HG02852 (cell line): Measurements from ENCODE around the gene NVL.
A peak's percentile ranks its signal among the peaks of the same experiment; 100 is the strongest.
"Not testable (repeated sequence)": the region's sequence is repeated elsewhere in the genome, so short reads cannot be mapped to it uniquely, and the experiment has no call there.

Source experiments
- ATAC-seq: cut with Tn5 transposase; IDR thresholded peaks from one replicate; pipeline ENCODE4 v1.9.1; 2021; ENCODE audit warnings: mild to moderate bottlenecking, moderate library complexity; ENCODE audit not compliant: unreplicated experiment

NVL gene

DNA sequence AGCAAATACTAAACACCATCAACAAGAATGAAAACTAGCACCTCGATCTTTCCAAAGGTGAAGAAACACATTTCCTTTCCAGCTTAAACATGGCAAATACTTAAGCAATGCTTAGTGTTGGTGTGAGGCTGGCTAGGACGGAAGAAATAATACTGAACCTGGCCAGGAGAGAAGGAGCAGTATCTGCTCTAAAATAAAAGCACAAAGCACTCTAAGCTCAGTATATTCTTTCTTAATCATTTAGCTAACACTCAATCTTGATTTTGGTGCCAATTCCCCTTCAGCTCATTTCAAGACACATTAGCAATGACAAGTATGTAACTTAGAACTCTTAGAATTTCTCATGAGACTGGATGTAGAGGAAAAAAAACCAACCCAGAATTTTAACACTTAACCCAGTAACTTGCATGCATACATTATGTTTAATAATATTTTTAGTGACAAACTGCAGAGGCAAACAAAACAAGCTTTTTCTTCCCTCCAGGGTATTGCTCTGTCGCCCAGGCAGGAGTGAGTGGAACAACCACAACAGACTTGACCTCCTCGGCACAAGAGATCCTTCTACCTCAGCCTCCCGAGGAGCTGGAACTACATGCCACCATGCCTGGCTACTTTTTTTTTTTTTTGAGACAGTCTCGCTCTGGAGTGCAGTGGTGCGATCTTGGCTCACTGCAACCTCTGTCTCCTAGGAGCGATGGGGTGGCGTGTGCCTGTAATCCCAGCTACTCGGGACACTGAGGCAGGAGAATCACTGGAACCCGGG lies 92.7 kb downstream of the NVL start:
- ATAC-seq: no peak

DNA sequence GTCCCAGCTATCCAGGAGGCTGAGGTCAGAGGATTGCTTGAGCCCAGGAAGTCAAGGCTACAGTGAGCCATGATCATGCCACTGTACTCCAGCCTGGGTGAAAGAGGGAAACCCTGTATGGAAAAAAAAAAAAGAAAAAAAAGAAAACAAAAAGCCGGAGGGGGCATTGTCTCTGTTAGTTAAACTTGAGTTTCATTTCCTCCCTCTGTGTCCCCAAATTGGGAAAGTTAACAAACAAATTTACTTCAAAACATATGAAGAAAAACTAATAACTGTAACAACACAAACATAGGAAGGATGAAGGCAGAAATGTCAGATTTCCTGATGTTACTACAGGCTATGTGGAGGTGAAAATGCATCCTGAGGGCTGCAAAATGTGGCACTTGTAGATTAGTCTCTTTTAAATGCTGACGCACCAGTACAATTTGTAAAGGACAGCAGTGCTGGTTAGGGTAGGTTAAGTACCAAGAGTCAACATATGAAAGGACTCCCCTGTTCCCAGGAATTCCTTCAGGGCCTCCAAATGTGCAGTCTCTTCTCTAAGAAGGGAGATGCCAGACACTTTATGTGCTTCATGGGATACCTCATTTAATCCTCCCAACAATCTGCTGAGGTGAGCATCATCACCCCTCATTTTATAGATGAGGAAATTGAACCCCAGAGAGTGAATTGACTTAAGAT lies 94.0 kb downstream of the NVL start:
- no peak for ATAC-seq

DNA sequence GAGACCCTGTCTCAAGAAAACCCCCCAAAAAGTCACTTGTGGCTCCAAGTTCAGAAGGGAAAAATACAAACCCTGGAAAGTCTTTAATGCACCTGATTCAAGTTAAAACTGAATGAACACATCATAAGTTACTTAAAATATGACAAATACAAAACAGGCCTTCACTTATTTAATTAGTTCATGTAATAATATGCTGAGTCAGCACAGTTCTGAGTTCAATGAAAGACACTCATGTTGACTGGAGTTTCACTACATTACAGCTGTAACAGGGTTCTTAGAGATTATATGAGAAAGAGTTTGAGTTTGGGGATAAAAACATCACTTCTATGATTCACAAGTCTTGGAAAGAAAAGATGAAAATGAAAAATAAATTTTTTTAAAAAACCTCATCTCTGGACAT lies 96.0 kb downstream of the NVL start:
- no peak for ATAC-seq

DNA sequence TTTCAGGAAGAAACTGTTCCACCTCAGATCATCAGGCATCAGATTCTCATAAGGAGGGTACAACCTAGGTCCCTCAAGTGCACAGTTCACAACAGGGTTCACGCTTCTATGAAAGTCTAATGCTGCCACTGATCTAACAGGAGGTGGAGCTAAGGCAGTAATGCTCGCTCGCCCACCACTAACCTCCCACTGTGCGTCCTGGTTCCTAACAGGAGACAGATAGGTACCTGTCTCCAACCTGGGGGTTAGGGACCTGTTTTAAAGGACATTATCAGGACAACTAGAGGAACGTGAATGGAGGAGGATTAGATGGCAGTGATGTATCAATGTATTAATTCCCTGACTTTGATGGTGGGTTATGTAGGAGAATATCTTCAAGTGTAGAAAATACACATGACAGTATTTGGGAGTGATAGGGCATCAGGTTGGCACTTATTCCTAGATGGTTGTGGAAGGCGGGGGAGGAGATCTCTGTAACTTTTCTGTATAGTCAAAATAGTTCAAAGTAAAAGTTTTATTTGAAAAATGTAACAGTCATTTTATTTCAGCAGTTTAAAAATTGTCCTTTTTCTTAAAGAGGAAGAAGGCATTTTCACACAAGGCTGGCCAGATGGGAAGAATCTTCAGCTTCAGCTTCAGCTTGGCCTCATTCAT lies 103.0 kb downstream of the NVL start:
- ATAC-seq: no peak

DNA sequence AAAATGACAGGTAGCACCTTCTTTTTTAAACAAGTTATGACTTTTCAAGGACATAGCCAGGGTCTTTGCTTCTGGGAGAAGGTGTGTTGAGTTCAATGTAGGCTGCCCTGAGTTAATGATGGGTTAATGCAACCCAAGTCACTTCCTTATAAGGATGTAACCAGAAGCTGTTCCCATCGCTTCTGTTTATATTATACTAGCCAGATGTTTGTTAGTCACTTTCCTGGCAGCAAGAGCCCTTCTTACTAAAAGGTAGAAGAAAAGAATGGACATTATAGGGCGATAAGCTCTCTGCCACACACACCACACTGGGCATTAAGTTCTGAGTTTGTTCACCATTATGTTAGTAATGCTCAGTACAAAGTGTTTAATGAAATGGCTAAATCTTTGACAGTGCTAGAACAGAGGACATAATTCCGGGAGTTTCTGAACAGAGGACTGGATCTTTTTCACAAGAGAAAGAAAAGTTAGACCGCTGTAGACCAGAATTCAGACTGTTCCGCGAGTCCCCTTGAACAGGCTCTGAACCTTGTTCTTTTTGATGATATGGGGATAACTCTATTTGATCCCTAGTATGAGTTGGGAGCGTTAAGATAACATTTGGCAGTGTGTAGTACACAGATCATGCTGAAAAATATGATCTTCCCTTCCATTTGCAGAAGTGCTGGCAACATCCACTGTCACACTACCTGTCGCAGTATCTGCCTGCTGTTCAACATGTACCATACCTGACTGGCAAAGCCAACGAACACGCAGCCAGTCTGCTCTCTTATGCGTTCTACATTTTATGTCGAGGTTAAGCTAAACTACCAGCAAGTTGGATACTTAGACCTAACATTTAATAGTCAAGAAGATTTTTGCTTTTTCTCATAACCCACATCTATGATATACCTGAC lies 105.9 kb downstream of the NVL start:
- ATAC-seq: no peak

DNA sequence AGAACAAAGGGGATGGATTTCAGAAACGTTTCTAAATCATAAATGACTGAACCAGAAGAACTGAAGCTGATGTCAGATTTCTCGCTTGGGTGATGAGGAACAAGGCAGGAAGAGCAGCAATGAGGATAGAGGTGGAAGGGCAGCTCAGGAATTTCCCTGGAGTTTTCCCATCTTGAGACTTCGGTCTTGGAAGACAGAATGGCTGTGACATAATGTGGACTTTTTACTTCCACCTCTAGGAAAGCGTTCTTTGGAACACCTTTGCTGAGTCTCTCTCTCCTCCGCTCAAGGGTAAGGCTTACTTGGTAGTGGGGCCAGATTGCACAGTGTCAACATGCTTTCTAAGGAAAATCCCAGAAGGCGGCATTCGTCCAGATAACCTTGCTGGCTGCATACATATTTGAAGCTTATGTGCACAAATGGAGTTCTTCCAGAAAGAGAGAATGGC lies 110.3 kb downstream of the NVL start:
- no peak for ATAC-seq

DNA sequence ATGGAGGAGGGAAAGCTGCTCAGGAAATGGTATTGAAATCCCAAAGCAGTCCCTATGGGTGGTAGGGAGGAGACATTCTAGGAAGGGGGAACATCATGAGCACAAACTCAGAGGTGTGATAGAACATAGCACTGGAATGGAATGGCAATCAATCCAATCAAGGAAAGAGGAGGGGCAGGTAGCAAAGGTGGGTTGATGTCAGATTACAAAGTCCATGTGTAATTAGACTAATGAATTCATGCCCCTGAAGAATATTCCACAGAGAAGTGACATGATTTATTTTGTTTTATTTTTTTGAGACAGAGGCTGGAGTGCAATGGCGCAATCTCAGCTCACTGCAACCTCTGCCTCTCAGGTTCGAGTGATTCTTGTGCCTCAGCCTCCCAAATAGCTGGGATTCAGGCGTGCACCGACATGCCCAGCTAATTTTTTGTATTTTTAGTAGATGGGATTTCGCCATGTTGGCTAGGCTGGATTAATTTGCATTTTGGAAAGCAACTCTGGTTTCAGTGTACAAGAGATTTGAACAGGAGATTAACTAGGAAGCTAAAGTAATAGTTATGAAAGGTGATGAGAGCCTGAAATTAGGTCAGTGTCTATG lies 110.9 kb downstream of the NVL start:
- no peak for ATAC-seq

DNA sequence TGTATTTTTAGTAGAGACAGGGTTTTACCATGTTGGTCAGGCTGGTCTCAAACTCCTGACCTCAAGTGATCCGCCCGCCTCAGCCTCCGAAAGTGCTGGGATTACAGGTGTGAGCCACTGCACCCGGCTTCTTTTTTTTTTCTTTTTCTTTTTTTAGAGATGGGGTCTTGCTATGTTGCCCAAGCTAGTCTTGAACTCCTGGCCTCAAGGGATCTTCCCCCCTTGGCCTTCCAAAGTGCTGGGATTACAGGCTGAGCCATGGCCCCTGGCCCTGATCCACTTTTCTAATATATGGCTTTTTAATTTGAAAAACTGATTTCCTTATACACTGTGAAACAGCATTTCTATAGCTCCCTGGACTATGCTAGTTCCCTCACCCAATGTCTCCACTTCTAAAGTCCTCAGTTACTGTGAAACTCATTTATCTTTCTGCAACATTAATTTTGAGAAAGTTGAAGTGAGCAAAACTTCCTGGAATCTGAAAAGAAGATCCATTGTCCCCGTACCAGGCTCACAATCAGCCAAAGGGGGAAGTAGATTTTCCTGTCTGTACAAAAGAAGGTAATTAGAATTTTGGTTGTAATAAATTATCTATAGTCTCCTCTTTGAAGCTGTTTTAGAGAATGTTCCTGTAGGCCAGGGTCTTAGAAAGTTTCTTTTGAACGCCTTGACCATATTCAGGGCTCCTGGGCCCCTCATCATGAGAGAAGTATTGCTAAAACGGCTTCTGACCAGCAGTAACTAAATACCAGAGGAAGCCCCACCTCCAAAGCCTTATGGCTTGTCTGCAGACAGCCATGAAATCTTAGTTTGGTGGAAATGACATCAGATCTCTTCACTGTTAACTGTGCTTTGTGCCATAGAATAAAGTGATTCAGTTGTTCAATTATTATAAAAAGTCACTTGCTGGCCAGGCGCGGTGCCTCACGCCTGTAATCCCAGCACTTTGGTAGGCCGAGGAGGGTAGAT lies 112.0 kb downstream of the NVL start:
- no peak for ATAC-seq

DNA sequence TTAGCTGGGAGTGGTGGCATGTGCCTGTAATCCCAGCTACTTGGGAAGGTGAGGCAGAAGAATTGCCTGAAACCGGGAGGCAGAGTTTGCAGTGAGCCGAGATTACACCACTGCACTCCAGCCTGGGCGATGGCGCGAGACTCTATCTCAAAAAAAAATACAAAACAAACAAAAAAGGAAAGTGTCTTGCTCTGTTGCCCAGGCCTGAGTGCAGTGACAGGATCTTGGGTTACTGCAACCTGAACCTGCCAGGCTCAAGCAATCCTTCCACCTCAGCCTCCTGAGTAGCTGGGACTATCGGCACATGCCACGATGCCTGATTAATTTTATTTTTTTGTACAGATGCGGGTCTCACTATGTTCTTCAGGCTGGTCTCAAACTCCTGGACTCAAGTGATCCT lies 113.6 kb downstream of the NVL start:
- no peak for ATAC-seq

DNA sequence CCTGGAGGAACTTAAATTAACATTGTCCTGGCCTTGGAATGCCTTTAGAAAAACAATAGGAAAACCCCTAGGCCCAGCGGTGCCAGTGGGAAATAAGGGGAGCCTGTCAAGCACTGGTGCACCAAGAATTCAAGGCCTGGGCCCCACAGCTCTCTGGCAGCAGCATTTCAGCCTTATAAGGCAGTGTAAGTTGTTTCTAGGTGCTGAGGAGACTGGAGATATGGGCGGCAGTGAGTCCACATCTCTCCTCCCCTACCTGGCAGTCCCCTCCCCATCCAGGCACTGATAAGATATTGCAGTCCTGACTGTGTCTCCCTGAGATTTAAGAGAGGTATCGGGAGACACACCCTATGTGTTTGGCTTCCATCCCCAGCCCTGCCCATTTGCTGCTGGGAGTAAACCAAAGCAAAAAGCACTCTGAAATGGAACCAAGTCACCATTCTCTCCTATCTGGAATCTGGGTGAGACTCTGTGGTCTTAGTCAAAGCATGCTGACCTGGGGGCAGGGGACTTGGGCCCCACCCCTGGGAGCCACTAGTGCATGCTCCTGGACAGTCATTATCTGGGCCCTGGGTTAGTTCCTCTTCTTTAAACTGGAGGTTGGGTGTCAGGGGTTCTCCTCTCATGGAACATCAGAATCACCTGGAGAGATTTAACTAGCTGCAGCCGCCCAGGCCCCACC lies 116.4 kb downstream of the NVL start:
- ATAC-seq: no peak

DNA sequence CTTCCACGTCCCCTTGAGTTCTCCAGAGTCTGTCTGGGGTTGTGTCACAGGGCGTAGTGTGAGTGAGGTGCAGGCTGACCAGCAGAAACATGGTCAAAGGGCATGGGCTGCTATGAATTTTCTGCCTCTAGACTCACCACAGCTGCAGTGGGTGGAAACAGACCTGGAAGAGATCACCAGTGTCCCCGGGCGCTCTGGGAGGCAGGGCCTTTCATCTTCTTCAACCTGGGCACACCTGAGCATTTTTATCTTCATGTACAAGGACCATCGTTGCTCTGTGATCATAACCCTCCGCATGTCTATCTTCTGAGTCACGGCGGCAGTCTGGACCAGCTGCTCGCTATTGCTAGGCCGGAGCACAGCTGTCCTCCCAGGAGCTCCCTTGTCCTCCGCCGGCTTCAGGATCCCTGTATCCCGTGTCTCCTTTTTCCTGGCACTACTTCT lies 117.3 kb downstream of the NVL start:
- ATAC-seq: no peak

DNA sequence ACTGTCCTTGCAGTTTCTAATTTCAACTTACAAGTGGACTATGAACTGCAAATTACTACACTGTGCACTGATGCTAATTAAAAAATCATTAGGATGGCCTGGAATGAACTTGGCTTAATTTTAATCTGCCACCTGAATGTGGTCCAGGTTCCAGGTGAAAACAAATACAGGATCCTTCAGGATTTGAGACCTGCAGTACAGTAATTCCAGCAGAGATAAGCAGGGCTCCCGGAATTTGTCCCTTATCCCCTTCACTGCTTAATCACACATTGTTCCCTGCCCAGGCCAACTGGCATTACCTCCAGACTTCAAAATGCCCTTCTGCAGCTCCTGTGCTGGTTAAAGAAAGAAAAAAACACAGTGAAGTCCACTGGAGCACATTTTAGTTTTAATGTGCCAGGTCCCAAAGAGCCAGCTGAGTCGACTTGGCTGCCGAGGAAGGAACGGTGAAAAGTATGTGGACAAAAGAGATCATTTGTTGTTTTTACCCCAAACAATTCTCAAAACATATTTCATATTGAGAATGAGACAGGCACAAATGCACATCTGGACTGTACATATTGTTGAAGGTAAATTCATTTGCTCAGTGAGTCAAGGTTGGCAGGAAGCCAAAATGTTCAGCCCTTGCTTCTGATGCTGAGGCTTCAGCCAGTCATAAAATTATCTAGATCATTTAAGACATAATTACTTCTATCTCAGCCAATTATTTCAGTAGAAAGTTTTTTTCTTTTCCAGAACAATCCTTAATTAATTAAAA lies 118.6 kb downstream of the NVL start:
- ATAC-seq: no peak

DNA sequence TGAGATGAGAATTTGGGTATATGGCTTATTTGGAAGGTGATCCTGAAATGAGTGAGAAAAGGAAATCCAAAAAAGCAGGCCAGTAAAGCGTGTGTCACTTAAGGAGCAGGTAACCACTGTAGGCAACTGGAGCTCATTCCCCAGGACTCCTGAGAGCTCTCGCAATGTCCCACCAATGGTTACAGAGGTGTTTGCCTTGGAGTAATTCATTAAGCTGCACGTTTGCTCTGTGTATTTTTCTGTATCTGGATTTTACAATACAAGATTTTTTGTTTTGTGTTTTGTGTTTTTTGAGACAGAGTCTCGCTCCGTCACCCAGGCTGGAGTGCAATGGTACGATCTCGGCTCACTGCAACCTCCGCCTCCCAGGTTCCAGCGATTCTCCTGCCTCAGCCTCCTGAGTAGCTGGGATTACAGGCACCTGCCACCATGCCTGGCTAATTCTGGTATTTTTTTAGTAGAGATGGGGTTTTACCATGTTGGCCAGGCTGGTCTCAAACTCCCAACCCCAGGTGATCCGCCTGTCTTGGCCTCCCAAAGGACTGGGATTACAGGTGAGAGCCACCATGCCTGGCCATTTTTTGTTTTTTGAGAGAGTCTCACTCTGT lies 123.9 kb downstream of the NVL start:
- not testable (repeated sequence) for ATAC-seq

DNA sequence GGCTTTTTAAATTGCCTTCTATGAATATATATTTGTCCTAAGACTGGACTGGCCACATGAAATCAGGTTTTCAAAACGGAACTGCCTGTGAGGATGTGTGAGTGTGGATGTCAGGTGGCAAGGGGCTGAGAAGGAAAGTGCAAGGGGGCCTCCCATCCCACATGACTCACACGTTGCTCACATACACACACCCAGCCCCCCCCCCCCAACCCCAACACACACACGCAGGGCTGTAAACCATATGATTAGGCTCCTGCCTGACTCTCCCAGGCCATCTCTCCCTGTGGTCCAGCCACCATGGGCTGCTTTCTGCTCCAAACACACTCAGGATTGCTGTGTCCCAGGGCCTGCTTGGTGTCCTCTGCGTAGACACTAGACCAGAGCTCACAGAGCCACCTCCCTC lies 124.5 kb downstream of the NVL start:
- ATAC-seq: no peak

DNA sequence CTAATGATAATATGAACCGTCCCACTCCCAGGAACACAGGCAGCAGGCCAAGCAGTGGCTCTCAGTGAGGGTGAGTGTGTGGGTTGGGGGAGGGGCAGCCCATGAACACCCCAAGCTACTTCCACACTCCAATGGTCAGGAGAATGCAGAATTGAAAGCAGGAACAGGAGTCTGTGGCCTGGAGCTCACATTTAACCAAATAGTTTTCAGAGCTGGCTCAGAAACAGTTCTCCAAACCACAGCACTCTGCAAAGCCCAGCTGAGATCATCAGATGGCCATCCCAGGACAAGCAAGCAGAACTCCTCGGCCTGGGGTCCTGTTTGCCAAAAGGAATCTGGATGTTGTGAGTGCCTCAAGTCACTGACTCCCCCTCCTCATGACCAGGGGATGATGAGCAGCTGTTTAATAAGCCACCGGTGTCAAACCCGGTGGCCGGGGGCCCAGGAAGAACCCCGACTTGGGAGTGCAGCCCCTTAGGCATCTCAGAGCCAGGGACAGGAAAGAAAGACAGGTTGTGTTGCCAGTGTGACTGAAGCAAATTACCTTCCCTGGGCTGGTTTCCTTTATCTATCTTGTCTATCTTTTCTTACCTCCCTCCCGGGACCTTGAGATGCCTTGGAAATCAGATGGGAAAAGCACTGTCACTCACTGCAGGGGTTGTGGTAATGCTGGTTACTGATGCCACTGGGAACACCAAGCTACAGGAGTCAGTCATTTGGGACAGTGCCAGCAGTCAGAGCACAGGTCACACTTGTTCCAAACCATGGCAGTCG lies 126.5 kb downstream of the NVL start:
- peak; percentile 64 for ATAC-seq

DNA sequence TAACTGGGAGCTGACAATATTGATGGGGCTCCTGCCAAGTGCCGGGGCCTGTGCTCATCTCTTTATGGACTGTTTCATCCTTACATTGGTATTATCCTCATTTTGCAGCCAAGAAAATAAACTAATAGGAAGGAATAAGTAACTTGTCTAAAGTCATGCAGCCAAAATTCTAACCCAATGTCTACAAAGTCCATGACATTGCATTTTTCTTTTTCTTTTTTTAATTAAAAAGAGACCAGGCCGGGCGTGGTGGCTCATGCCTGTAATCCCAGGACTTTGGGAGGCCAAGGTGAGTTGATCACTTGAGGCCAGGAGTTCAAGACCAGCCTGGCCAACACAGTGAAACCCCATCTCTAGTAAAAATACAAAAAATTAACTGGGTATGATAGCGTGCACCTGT lies 128.1 kb downstream of the NVL start:
- ATAC-seq: no peak

DNA sequence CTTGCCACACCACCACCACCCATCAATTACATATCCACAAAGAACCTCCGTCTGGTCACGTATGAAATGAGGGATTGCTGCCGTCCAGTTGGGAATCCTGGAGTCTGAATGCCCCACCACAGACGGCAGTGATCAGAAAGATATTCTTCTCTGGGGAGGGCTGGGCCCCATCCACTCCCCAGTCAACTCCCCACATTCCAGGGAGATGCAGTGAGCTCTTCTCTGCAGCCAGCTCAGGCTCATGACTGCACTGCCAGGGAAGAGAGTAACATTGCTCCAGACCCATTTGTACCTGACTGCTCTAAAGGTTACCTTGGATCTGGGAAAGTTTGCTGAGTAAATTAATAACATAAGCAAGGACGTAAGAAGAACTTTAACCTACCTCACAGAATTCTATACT lies 128.6 kb downstream of the NVL start:
- ATAC-seq: no peak
